Neural progenitor cell (in vitro differentiated cells): ENCODE measurements around the gene SIGLEC6. TPM values are rescaled to one million over a fixed set of nuclear protein-coding genes. Genes with fewer than 3 reads are reported as not detected.

ENCODE experiments used
- DNase-seq: peaks from one replicate; pipeline ENCODE4 v3.0.0-alpha.2; 2016; ENCODE audit warnings: low spot score
- H2AFZ ChIP-seq: fragments of 200-600 bp; sonication (generic); replicated peaks from 2 replicates; pipeline ENCODE4 v1.6.1; 2016; ENCODE audit warnings: antibody characterized with exemption
- H3F3A ChIP-seq: fragments of 200-600 bp; sonication (generic); 2 replicates; pipeline ENCODE4 v1.6.1; 2016; ENCODE audit warnings: antibody characterized with exemption, low read depth
- H3K27ac ChIP-seq: fragments of 200-600 bp; sonication (generic); 2 replicates; pipeline ENCODE4 v1.5.1; 2016; ENCODE audit warnings: mild to moderate bottlenecking
- H3K27me3 ChIP-seq: fragments of 200-600 bp; sonication (generic); 2 replicates; pipeline ENCODE4 v1.6.1; 2016; ENCODE audit warnings: mild to moderate bottlenecking, moderate library complexity
- H3K36me3 ChIP-seq: fragments of 200-600 bp; sonication (generic); 2 replicates; pipeline ENCODE4 v1.5.1; 2016
- H3K4me1 ChIP-seq: fragments of 200-600 bp; sonication (generic); 2 replicates; pipeline ENCODE4 v1.6.1; 2016; ENCODE audit warnings: mixed run types
- H3K4me2 ChIP-seq: fragments of 200-600 bp; sonication (generic); 2 replicates; pipeline ENCODE4 v1.6.1; 2016
- H3K4me3 ChIP-seq: fragments of 200-600 bp; sonication (generic); 2 replicates; pipeline ENCODE4 v1.5.1; 2016
- H3K79me2 ChIP-seq: fragments of 200-600 bp; sonication (generic); 2 replicates; pipeline ENCODE4 v1.6.1; 2016; ENCODE audit warnings: low read depth
- H3K9ac ChIP-seq: fragments of 200-600 bp; sonication (generic); 2 replicates; pipeline ENCODE4 v1.6.1; 2016
- H3K9me3 ChIP-seq: fragments of 200-600 bp; sonication (generic); 2 replicates; pipeline ENCODE4 v1.5.1; 2016; ENCODE audit warnings: low read depth
- H4K20me1 ChIP-seq: fragments of 200-600 bp; sonication (generic); 2 replicates; pipeline ENCODE4 v1.6.1; 2016; ENCODE audit warnings: low read depth
- H3K27ac Mint-ChIP-seq: 3 replicates; pipeline ENCODE4 v1.8.0; 2021; ENCODE audit warnings: mixed read lengths
- H3K27me3 Mint-ChIP-seq: 2 replicates; pipeline ENCODE4 v1.8.0; 2022; ENCODE audit warnings: low read depth, mild to moderate bottlenecking, inconsistent platforms, moderate library complexity, mixed read lengths; ENCODE audit not compliant: insufficient read depth
- H3K36me3 Mint-ChIP-seq: 3 replicates; pipeline ENCODE4 v1.8.0; 2021; ENCODE audit warnings: mixed read lengths
- H3K4me1 Mint-ChIP-seq: 3 replicates; pipeline ENCODE4 v1.8.0; 2021; ENCODE audit warnings: mixed read lengths
- H3K4me3 Mint-ChIP-seq: 3 replicates; pipeline ENCODE4 v1.8.0; 2021; ENCODE audit warnings: mild to moderate bottlenecking, moderate library complexity, mixed read lengths
- H3K9me3 Mint-ChIP-seq: 3 replicates; pipeline ENCODE4 v1.8.0; 2020; ENCODE audit warnings: mixed read lengths
- EZH2 ChIP-seq: fragments of 200-600 bp; sonication (generic); IDR thresholded peaks from 2 replicates; pipeline ENCODE4 v1.6.1; 2017; ENCODE audit warnings: antibody characterized with exemption, mild to moderate bottlenecking, moderate library complexity
- EZH2phosphoT487 ChIP-seq: fragments of 200-600 bp; sonication (generic); IDR thresholded peaks from 2 replicates; pipeline ENCODE4 v1.6.1; 2017; ENCODE audit warnings: antibody characterized with exemption
- total RNA-seq: library from RNA; depleted of rRNA; stranded (reverse); fragments of >200 nt; gene quantifications from 2 replicates; pipeline ENCODE4 v1.2.3, GENCODE V29; 2015; ENCODE audit warnings: low replicate concordance
- TF ChIP-seq, protein P1 (sequence below): fragments of 200-600 bp; sonication (generic); IDR thresholded peaks from 2 replicates; pipeline ENCODE4 v1.5.1; 2017; ENCODE audit warnings: antibody characterized with exemption, mild to moderate bottlenecking

Gene SIGLEC6
- total RNA-seq, 1 donor from 2014 or later = not detected

DNA sequence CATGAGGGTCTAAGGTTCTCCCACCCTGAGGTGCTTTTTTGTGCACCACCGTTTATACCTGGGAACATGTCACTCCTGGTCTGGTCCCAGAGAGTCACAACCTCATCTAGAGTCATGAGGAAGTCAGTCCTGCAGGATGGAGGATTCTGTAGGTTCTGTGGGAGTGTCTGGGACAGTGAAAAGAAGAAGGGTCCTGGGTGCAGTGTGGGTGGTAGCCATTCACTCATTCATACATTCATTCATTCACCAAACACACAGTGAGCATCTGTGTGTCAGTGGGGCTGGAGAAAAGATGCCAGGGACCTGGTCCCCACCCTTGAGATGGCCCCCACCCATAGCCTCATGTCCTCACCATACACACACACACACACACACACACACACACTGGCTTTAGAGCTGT lies 61.8 kb downstream of the SIGLEC6 start:
- no peaks in the 10 kb centered on the region for H3K79me2 ChIP-seq
- H3K9ac ChIP-seq = no peak overlapping the region
- no peak overlapping the region for H2AFZ ChIP-seq
- no peaks in the 10 kb centered on the region for H3K9me3 Mint-ChIP-seq
- H3K4me3 ChIP-seq = no peak overlapping the region
- no peaks in the 10 kb centered on the region for H3K36me3 ChIP-seq
- H3K36me3 Mint-ChIP-seq = no peaks in the 10 kb centered on the region
- H3K4me2 ChIP-seq = no peak overlapping the region
- no peaks in the 10 kb centered on the region for H4K20me1 ChIP-seq
- no peak overlapping the region for H3K4me3 Mint-ChIP-seq
- peaks cover 10% of the 10 kb centered on the region for H3K27me3 Mint-ChIP-seq
- H3F3A ChIP-seq = no peaks in the 10 kb centered on the region
- no peak overlapping the region for H3K27ac Mint-ChIP-seq
- H3K27me3 ChIP-seq = peaks cover 33% of the 10 kb centered on the region
- H3K4me1 Mint-ChIP-seq = no peaks in the 10 kb centered on the region
- H3K9me3 ChIP-seq = no peaks in the 10 kb centered on the region
- no peaks in the 10 kb centered on the region for H3K4me1 ChIP-seq
- DNase-seq = no peak
- TF ChIP-seq EZH2 (no peak), EZH2phosphoT487 (no peak)
- TF ChIP-seq, protein P1, sequence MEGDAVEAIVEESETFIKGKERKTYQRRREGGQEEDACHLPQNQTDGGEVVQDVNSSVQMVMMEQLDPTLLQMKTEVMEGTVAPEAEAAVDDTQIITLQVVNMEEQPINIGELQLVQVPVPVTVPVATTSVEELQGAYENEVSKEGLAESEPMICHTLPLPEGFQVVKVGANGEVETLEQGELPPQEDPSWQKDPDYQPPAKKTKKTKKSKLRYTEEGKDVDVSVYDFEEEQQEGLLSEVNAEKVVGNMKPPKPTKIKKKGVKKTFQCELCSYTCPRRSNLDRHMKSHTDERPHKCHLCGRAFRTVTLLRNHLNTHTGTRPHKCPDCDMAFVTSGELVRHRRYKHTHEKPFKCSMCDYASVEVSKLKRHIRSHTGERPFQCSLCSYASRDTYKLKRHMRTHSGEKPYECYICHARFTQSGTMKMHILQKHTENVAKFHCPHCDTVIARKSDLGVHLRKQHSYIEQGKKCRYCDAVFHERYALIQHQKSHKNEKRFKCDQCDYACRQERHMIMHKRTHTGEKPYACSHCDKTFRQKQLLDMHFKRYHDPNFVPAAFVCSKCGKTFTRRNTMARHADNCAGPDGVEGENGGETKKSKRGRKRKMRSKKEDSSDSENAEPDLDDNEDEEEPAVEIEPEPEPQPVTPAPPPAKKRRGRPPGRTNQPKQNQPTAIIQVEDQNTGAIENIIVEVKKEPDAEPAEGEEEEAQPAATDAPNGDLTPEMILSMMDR = no peak
- no peak overlapping the region for H3K27ac ChIP-seq

DNA sequence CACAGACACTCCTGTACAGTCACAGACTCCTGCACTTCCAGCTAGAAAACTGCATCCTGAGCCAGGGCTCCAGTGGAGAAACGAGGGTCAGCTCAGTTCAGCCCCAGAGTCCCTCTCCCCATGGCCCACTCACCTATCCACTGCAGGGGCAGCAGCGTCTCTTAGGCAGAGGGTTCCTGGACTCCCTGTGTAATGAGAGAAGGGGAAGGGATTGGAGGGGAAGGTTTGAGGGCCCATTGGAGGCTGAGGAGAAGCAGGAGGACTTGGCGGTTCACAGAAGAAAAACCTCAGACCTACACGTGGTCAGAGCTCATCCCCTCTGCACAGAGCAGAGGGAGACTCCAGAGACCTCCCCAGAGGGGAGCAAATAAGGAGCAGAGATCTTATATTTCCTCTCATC lies 62.3 kb downstream of the SIGLEC6 start:
- peaks cover 13% of the 10 kb centered on the region for H3K27me3 Mint-ChIP-seq
- Histone ChIP-seq H2AFZ (no peak overlapping the region), H3F3A (no peaks in the 10 kb centered on the region), H3K9me3 (no peaks in the 10 kb centered on the region), H3K27ac (no peak overlapping the region), H3K36me3 (no peaks in the 10 kb centered on the region), H4K20me1 (no peaks in the 10 kb centered on the region), H3K4me3 (no peak overlapping the region), H3K4me2 (no peak overlapping the region), H3K4me1 (no peaks in the 10 kb centered on the region), H3K9ac (no peak overlapping the region), H3K79me2 (no peaks in the 10 kb centered on the region), H3K27me3 (peaks cover 37% of the 10 kb centered on the region)
- DNase-seq = no peak
- TF ChIP-seq, protein P1 = no peak
- TF ChIP-seq EZH2phosphoT487 (no peak), EZH2 (no peak)
- H3K9me3 Mint-ChIP-seq = peaks cover 1% of the 10 kb centered on the region
- no peak overlapping the region for H3K27ac Mint-ChIP-seq
- H3K4me3 Mint-ChIP-seq = no peak overlapping the region
- H3K4me1 Mint-ChIP-seq = no peaks in the 10 kb centered on the region
- H3K36me3 Mint-ChIP-seq = no peaks in the 10 kb centered on the region

DNA sequence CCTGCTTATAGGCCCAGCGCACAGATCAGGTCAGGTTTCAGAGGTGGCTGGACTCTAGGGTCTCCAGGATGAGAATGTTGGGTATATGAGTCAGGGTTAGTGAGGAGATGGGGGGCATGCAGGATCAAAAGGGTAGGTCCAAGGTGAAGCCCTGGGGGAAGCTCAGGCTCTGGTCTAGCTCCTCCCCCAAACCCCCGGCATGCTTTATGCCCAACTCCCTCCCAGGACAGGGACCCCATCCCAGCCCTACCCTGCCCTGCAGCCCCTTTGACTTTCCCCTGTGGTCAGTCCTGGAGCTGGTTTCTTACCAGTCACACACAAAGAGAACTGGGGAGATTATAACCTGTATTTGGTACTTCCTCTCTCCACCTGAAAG lies 62.9 kb downstream of the SIGLEC6 start:
- Mint-ChIP-seq H3K36me3 (no peaks in the 10 kb centered on the region), H3K27me3 (peaks cover 16% of the 10 kb centered on the region), H3K4me1 (no peaks in the 10 kb centered on the region), H3K27ac (no peak overlapping the region), H3K9me3 (peaks cover 2% of the 10 kb centered on the region), H3K4me3 (no peak overlapping the region)
- Histone ChIP-seq H3K4me2 (no peak overlapping the region), H3K27ac (no peak overlapping the region), H3K9ac (no peak overlapping the region), H3K79me2 (no peaks in the 10 kb centered on the region), H3K9me3 (no peaks in the 10 kb centered on the region), H2AFZ (no peak overlapping the region), H3K27me3 (peaks cover 38% of the 10 kb centered on the region), H3K4me1 (no peaks in the 10 kb centered on the region), H3F3A (no peaks in the 10 kb centered on the region), H3K36me3 (no peaks in the 10 kb centered on the region), H3K4me3 (no peak overlapping the region), H4K20me1 (no peaks in the 10 kb centered on the region)
- no peak for DNase-seq
- TF ChIP-seq EZH2phosphoT487 (no peak), EZH2 (no peak)
- TF ChIP-seq, protein P1 = no peak
